Ovary (tissue), 3 donors: Measurements from ENCODE around the gene HNF1A.

Source experiments
- CTCF ChIP-seq, 3 donors: fragments of 450-650 bp in 2 of 3; fragments of 200-600 bp in 1 of 3; IDR thresholded peaks; one replicate each; pipeline versions ENCODE4 v1.5.1 to v1.8.0; 2016 to 2022; ENCODE audit warnings: antibody characterized with exemption in 3 of 3, mild to moderate bottlenecking in 1 of 3
- EP300 ChIP-seq: sonication (generic); formaldehyde crosslinking; IDR thresholded peaks from one replicate; pipeline ENCODE4 v1.6.1; 2017; ENCODE audit warnings: antibody characterized with exemption
- donor health status: DM: no; HTN: no; CAD: no.

- TF ChIP-seq CTCF (IDR thresholded peaks at IDR 0.05) = no peak
- no peak for TF ChIP-seq EP300
Measured at GRCh38 chr12:120970310-120970709, 8.0 kb upstream of the HNF1A start.
